GM19395 (cell line): ENCODE measurements around the gene NOTCH4.

ENCODE experiments used
- ATAC-seq: cut with Tn5 transposase; IDR thresholded peaks from one replicate; pipeline ENCODE4 v1.9.1; 2021; ENCODE audit warnings: mild to moderate bottlenecking, moderate library complexity; ENCODE audit not compliant: unreplicated experiment

NOTCH4 gene

DNA sequence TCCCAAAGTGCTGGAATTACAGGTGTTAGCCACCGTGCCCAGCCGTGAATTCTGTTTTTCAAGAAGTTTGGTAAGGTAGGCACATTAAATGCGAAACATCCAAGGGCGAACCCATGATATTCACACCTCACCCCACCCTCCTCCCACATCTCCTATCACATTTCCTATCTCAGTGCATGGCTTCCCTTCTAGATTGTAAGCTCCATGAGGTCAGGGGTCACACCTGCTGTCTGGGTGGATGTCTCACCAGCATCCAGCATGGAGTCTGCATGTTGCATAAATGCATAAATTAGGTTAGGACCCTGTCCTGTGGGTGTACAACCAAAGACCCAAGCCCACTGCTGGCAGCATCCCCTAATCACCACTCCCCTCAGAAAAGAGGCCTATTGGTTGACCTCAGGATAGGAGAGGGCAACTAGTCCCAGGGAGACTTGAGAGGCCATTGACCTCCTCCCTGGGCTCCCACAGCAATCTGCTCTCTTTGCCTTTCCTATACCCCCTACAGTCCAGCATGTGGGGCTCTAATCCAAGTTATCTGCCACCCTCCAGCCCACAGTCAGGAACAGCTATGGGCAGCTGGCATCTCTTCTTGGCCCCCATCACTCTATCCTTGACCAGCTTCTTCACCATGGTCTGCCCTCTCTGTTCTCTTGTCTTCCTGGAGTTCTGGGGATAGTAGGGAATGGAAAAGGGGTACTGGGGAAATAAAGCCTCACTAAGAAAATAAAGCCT lies 76.3 kb downstream of the NOTCH4 start:
- ATAC-seq, result no peak

DNA sequence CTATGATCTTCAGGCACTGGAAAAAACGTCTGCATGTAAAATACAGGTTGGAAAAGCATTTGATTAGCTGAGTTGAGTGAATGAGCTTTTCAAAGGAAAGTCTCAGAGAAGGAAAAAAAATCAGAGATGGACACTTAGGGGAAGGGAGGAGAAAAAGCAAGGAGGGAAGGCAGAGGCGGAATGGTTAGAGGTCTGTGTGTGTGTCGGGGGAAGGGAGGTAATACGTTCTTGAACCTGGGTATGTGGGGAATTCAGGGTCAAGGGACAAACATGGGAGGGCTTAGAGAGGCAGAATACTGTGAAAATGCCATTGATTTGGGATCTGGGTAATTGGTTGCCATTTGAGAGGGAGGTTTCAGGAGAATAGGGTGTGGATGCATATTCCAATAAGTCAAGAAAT lies 77.2 kb downstream of the NOTCH4 start:
- ATAC-seq, result no peak

DNA sequence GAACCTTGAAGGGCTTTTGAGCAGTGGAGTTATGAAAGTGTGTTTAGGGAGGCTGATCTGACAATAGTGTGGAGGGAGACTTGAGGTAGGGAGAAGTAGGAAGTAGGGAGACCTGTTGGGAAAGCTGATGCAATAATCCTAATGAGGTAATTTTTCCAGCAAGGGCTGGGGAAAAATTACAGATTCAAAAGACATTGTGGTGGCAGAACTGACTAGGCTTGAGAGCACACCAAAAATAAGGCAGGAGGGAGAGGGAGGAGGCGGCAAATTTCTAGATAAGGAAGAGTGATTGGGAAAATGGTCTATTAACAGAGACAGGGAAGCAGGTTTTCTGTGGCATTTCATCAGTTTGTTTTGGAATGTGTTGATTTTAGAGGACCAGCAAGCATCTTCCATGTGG lies 77.6 kb downstream of the NOTCH4 start:
- no peak for ATAC-seq
